GM18907 (cell line): ENCODE data around the gene SKAP1.

Experiments used
- ATAC-seq: cut with Tn5 transposase; IDR thresholded peaks from one replicate; pipeline ENCODE4 v1.9.1; 2021; ENCODE audit warnings: mild to moderate bottlenecking, moderate library complexity; ENCODE audit not compliant: unreplicated experiment

SKAP1 gene

DNA sequence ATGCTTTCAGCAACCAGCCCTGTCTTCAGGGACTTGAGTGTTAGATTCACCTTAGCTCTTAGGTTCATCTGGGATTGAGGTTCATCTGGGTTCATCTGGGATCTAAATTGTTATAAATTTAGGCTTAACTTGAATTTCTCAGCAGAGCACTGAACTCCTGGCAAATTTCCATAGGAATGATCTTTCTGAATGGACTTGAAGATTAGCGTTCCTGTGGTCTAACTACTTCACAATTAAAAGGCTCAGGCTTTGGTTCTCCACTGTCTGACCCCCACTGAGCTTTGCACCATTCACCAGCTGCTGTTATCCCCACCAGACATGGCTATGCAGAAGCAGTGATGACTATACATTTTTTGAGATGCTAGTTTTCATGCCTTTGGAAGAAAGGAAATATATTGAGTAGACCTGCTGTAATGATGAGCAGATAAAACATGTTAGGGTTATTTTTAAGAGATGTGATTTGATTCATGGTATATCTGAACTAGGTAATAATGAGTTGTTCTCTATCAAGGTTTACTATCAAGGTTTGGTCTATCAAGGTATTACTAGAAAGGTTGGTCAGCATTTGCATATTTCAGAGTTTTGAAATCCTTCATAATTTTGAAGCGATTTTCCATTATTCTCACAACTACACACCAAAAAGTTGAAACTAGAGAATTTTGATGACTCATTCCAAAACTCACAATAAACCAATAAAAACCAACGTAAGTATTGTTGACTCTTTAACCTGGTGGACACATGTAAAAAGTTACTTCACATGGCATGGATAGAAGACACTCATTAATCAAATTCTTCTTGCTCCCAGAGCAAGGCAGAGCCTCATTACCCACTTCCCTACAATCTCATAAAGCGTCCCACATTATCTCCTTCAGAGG, 250.7 kb downstream of the SKAP1 start:
- ATAC-seq, result no peak

- ATAC-seq, result no peak
These were observed 251.7 kb downstream of the SKAP1 start for GRCh38 chr17:48178317-48178716.

- ATAC-seq, result no peak
These were observed 252.2 kb downstream of the SKAP1 start for GRCh38 chr17:48177816-48178215.

- no peak for ATAC-seq
These were observed 253.6 kb downstream of the SKAP1 start for GRCh38 chr17:48176471-48176855.

DNA sequence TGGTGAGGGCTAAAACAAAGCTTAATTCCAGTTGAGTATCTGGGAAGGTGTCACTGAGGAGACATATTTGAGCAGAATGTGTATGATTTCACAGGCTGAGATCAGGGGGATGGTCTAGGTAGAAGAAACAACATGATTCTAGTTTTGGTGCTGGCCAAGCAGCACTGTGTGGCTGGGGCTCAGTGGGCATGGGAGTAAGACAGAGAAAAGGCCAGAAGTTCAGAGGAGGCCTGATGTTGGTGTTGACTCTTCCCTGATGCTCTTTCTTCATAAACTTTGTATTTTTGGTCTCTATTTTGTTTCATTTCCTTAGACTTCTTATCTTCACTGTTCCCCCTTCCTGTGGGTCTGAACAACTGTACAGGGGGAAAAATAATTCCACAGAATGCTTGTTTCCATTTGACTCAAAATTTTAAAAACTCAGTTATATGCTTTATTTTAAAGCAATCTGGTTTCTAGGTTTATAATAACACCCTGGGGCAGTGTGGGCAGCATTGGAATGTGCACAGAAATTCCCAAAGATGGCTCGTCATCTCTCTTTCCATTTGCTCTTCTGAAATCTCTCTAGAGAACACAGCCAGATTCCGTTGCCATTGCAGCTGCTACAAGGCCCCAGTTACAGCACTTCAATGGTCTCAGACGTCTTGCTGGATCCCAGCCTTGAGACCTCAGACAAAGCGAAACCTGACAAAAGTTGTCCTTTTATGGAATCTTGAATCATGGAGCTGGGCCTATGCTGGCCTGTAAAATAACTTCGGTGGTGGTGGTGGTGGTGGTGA, 254.1 kb downstream of the SKAP1 start:
- no peak for ATAC-seq

DNA sequence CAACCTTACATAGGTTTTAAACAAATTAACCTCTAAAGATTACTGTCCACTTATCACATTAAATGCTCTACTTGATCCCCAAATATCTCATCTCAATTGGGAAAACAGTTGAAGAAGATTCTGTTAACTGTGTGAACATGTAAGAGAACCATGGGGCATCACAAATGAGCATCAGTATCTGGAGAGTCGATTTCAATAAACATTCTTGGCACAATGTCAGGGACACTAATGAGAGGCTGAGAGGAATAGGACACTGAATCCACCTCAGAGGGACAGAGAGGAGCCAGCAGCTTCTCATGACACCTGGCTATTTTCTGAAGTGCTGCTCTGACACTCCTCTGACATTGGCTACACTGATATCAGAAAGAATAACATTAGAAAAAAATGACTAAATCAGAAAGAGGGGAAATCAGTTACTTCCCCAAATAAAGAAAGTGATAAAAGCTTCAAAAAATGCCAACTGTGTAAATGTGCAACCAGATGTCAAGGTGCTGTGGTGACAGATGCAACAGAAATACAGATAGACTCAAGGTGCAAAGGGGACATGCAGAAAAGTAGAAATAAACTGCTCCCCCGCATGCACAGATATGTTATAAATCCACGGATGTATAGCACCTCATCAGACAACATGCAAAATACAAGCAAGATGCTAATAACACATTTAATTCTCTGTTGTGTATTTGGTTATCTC, 255.0 kb downstream of the SKAP1 start:
- ATAC-seq, result no peak

- no peak for ATAC-seq
These were observed 256.6 kb downstream of the SKAP1 start for GRCh38 chr17:48173191-48173984.

GRCh38 chr17:48169926-48170325, 260.1 kb downstream of the SKAP1 start:
- ATAC-seq, result no peak

- no peak for ATAC-seq
These were observed 266.2 kb downstream of the SKAP1 start for GRCh38 chr17:48163809-48164208.

GRCh38 chr17:48162946-48163506, 267.0 kb downstream of the SKAP1 start:
- ATAC-seq, result no peak

DNA sequence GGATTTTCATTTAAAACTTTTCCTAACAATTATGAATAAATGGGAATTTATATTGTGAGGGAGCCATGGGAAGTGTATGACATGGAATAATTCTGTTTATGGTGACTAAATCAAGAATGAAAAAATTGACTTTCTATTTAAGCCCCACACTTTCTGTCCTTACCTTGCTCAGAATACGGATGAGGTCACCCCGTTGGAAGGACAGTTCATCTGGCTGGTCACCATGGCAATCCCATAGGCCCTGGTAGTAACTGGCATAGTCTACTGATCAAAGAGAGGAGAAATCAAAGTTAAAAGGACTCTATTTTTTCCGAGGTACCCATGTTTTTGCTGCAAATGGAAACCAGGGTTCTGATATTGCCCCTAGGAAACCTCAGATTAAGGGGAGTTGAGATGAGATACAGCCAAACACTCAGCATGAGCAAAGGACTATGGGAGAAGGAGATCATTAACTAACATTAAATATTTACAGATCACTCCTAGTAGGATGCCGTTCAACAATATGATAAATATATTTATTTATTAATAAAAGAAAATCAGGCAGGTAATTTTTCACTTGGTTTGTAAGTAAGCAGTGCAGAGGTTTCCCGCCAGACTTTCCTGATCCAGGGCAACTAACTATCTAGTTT, 267.6 kb downstream of the SKAP1 start:
- ATAC-seq, result no peak

- no peak for ATAC-seq
These were observed 268.7 kb downstream of the SKAP1 start for GRCh38 chr17:48161127-48161905.

DNA sequence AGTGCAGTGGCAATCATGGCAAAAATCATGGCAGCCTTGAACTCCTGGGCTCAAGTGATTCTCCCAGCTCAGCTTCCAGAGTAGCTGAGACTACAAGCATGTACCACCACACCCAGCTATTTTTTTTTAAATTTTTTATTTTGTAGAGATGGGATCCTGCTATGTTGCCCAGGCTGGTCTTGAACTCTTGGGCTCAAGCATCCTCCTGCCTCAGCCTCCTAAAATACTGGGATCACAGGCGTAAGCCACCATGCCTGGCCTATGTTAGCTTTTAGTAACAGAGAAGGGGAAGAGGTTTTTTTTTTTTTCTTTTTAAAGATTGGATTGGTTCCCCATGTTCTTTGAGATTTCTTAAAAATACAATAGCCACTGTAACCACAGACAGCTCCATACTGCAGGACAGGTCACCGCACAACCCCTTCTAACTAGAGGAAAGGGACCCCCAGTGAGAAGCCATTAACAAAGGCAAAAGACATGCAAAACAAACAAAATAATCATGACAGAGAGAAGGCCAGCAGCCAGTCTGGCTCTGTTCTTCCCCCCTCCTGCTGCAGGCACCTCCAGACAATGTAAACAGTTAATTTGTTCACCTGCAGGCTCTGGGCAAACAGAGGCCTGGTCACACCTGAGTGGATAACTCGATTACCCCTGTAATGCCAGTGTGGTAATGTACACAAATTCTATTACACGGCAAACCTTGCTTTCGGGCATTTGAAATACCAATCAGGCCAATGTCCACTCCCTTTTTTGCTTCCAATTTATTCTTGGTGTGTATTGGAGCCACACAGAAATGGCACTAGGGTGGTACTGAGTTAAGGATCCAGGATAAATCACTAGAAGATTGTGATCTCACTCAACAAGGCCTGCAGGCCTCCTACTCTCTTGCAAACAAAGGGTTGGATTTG, 269.6 kb downstream of the SKAP1 start:
- ATAC-seq, result no peak

DNA sequence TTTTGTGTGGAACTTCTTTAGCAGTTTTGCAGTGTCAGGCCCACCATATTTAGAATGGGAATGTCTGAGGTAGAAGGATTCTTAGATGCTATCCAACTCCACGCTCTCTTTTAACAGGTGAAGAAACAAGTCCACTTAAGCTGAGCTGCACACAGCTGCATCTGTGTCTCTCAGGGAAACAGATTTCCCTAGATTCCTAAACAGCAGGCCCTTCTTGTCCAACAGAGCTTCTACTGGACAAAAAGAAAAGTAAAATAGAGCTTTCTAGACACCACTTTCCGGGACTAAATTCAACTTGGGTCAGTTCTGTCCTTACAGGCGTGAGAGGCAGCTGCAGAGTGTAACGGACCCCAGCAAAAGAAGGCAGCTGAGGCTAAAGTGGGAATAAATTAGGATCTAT, 270.8 kb downstream of the SKAP1 start:
- no peak for ATAC-seq

- no peak for ATAC-seq
These were observed 274.0 kb downstream of the SKAP1 start for GRCh38 chr17:48155889-48156611.

DNA sequence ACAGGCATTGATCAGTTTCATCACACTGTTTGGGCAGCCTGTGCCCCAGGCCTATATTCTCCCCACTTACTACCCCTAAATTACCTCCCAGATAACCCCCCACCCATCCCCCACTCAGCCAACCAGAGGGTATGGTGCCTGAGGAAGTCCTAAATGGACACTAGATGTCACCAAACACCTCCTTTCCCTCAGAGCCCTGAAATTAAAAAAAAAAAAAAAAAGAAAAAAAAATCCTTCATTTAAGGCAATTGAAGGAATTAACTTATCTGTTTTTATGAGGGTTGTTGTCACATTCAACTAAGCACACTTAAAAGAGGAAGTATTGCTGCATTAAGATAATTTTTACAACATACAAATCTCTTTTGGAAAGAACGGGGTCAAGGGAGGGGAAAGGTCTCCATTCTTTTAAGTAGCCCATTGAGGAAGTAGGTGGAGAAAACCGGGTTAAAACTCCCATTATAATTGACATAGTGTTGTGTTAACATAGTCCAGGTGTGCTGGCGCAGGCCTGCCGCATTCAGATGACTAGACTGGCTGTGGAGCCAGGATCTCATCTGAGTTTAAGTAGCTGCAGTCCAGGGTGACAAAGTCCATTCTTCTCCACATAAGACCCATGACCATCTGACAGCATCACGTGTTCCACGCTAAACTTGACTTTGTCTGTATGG, 276.2 kb downstream of the SKAP1 start:
- ATAC-seq, result no peak

DNA sequence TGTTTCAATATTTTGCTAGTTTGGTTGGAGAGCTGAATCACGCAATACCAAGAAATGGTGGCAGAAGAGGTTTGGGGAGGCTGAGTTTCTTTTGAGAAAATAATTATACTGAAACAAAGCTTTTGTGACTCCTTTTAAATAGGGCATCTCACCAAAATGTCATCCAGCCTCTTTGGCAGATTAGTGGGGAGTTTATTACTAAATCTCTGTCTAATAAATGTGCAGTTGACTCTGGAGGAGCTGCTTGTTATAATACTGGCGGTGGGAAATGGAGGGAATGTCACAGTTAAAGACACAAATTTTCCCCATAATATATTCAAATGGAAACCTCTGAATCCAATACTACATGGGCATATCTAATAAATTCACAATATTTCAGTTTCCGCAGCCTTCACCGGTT, 277.7 kb downstream of the SKAP1 start:
- ATAC-seq, result no peak
